ENCODE data around the gene RNASE4.

- no peak for TF ChIP-seq ZZZ3 (IDR thresholded peaks at IDR 0.05; ENCODE audit: control insufficient read depth, insufficient read length, low read depth)
- TF ChIP-seq BACH1 (IDR thresholded peaks at IDR 0.05; ENCODE audit: borderline replicate concordance): no peak
- TF ChIP-seq NRF1 (conservative IDR thresholded peaks at IDR 0.05; ENCODE audit: low read depth, low read length): no peak
- peak; percentile 80 to 87 (median 85) for TF ChIP-seq CTCF (IDR thresholded peaks at IDR 0.05 in 2 of 3, conservative IDR thresholded peaks at IDR 0.05 in 1 of 3; ENCODE audit: control insufficient read depth in 2 of 3, extremely low read depth in 1 of 3, insufficient read depth in 1 of 3, low read depth in 3 of 3, low read length in 3 of 3)
These were observed 13.1 kb downstream of the RNASE4 start for GRCh38 chr14:20697273-20698017.

Measured in GM12878 (cell line).